OCI-LY3 (cell line): Measurements from ENCODE around the gene CAPS2.

Experiments used
- H2AFZ ChIP-seq: fragments of 200-600, 300-600 bp; shearing (Covaris generic); 2 replicates; pipeline ENCODE4 v1.6.0; 2014; ENCODE audit warnings: antibody characterized with exemption, low read depth, low read length
- H3K27ac ChIP-seq: fragments of 200-600, 300-600 bp; sonication (generic); 2 replicates; pipeline ENCODE4 v1.5.1; 2014; ENCODE audit warnings: mild to moderate bottlenecking, low read length, moderate library complexity, mixed read lengths
- H3K27me3 ChIP-seq: fragments of 200-600, 300-600 bp; sonication (generic); 2 replicates; pipeline ENCODE4 v1.6.1; 2014; ENCODE audit warnings: low read depth, low read length, mixed read lengths
- H3K36me3 ChIP-seq: fragments of 200-600, 300-600 bp; sonication (generic); replicated peaks from 2 replicates; pipeline ENCODE3; 2014; ENCODE audit warnings: low read depth, low read length, mixed read lengths
- H3K4me1 ChIP-seq: fragments of 300-600, 200-600 bp; sonication (generic); 2 replicates; pipeline ENCODE4 v1.6.1; 2014; ENCODE audit warnings: low read length, mixed read lengths
- H3K4me2 ChIP-seq: fragments of 200-600, 300-600 bp; sonication (generic); 2 replicates; pipeline ENCODE4 v1.6.1; 2014; ENCODE audit warnings: low read length, mixed read lengths
- H3K4me3 ChIP-seq: fragments of 300-600, 200-600 bp; sonication (generic); 2 replicates; pipeline ENCODE4 v1.5.1; 2014; ENCODE audit warnings: antibody characterized with exemption, mild to moderate bottlenecking, low read length, moderate library complexity
- H3K79me2 ChIP-seq: fragments of 300-600, 200-600 bp; shearing (Covaris generic); 2 replicates; pipeline ENCODE4 v1.6.1; 2014; ENCODE audit warnings: mild to moderate bottlenecking, low read length, mixed read lengths
- H3K9ac ChIP-seq: fragments of 300-600, 200-600 bp; shearing (Covaris generic); 2 replicates; pipeline ENCODE4 v1.6.0; 2014; ENCODE audit warnings: mild to moderate bottlenecking, low read length, moderate library complexity
- H3K9me3 ChIP-seq: fragments of 200-600, 300-600 bp; shearing (Covaris generic); 2 replicates; pipeline ENCODE4 v1.6.1; 2014; ENCODE audit warnings: low read length, mixed read lengths; ENCODE audit not compliant: insufficient read depth
- H4K20me1 ChIP-seq: fragments of 200-600, 300-600 bp; sonication (generic); 2 replicates; pipeline ENCODE4 v1.6.1; 2016; ENCODE audit warnings: low read length, mixed read lengths; ENCODE audit not compliant: insufficient read depth
- EZH2phosphoT487 ChIP-seq: fragments of 200-600 bp; shearing (Covaris generic); IDR thresholded peaks from 2 replicates; pipeline ENCODE4 v1.6.1; 2018; ENCODE audit warnings: antibody characterized with exemption, mixed run types, low read depth
- TF ChIP-seq, protein P1 (sequence below): fragments of 200-600, 300-600 bp; sonication (generic); IDR thresholded peaks from 2 replicates; pipeline ENCODE4 v1.5.1; 2014; ENCODE audit warnings: antibody characterized with exemption, low read length, low read depth

CAPS2 gene

DNA sequence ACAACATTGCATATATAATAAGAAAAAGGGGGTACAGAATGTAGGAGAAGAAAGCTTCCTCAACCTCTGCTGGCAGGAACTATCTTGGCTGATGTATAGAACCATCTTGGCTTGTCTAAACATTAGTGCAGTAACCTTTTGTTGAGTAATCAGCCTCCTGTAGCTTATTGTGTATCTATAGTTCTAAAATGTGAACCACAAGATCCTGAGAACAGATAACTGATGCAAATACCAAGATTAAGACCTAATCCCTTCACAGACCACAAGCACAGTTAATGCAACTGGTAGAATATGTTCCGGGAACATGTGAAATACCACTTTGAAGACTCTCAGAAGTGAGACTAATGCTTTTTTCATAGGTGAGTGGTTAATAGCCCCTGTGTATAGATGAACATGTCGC lies 69.8 kb downstream of the CAPS2 start:
- no peak overlapping the region for H3K27ac ChIP-seq
- H2AFZ ChIP-seq, result no peak overlapping the region
- no peak overlapping the region for H3K4me3 ChIP-seq
- no peaks in the 10 kb centered on the region for H4K20me1 ChIP-seq
- no peaks in the 10 kb centered on the region for H3K27me3 ChIP-seq
- H3K9ac ChIP-seq, result no peak overlapping the region
- H3K4me2 ChIP-seq, result no peak overlapping the region
- TF ChIP-seq EZH2phosphoT487, result no peak
- TF ChIP-seq, protein P1, sequence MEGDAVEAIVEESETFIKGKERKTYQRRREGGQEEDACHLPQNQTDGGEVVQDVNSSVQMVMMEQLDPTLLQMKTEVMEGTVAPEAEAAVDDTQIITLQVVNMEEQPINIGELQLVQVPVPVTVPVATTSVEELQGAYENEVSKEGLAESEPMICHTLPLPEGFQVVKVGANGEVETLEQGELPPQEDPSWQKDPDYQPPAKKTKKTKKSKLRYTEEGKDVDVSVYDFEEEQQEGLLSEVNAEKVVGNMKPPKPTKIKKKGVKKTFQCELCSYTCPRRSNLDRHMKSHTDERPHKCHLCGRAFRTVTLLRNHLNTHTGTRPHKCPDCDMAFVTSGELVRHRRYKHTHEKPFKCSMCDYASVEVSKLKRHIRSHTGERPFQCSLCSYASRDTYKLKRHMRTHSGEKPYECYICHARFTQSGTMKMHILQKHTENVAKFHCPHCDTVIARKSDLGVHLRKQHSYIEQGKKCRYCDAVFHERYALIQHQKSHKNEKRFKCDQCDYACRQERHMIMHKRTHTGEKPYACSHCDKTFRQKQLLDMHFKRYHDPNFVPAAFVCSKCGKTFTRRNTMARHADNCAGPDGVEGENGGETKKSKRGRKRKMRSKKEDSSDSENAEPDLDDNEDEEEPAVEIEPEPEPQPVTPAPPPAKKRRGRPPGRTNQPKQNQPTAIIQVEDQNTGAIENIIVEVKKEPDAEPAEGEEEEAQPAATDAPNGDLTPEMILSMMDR, result no peak
- no peaks in the 10 kb centered on the region for H3K4me1 ChIP-seq
- H3K9me3 ChIP-seq, result no peaks in the 10 kb centered on the region
- H3K36me3 ChIP-seq, result no peaks in the 10 kb centered on the region
- no peaks in the 10 kb centered on the region for H3K79me2 ChIP-seq

DNA sequence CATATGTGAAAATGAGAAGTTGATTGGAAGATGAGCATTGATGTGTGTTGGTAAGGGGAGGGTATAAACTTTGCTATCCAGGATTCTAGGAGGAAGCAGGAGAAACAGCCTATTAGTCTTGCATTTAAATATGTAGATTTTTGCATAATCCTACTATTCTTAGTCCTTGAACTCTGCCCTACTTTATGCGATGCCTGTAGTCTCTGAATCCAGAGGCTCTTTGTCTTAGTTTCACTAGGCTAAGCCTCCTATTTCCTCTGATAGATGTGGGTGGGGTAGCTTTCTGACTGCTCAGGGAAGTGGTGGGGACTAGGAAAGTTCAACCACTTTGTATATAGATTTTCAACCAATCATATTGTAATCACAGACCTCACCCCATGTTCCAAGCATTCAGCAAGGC lies 71.0 kb downstream of the CAPS2 start:
- no peaks in the 10 kb centered on the region for H3K9me3 ChIP-seq
- TF ChIP-seq, protein P1, result no peak
- no peak for TF ChIP-seq EZH2phosphoT487
- H2AFZ ChIP-seq, result no peak overlapping the region
- H3K4me1 ChIP-seq, result no peaks in the 10 kb centered on the region
- H3K36me3 ChIP-seq, result no peaks in the 10 kb centered on the region
- H3K9ac ChIP-seq, result no peak overlapping the region
- H3K4me3 ChIP-seq, result no peak overlapping the region
- H3K27ac ChIP-seq, result no peak overlapping the region
- H4K20me1 ChIP-seq, result no peaks in the 10 kb centered on the region
- H3K4me2 ChIP-seq, result no peak overlapping the region
- H3K79me2 ChIP-seq, result no peaks in the 10 kb centered on the region
- no peaks in the 10 kb centered on the region for H3K27me3 ChIP-seq

GRCh38 chr12:75257510-75257909 lies 72.6 kb downstream of the CAPS2 start:
- no peak overlapping the region for H3K4me2 ChIP-seq

DNA sequence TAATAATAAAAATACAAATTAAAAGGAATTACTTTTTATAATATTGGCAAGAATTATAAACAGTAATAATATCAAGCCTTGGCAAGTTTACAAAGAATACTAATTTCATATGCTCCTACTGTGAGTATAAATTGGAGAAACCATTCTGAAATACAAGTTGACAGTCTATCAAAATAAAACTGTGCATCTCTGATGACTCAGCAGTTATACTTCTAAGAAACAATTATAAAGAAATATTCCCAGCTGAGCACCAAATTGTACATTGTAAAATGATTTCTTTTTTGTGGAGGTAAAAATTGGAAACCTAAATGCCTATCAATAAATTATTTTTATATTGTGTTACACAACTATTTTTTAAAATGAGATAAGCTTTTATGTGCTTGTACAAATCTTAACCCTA lies 85.0 kb downstream of the CAPS2 start:
- Histone ChIP-seq H2AFZ (no peak overlapping the region), H3K4me3 (no peak overlapping the region), H3K27me3 (no peaks in the 10 kb centered on the region), H4K20me1 (no peaks in the 10 kb centered on the region), H3K9me3 (no peaks in the 10 kb centered on the region), H3K9ac (no peak overlapping the region), H3K36me3 (no peaks in the 10 kb centered on the region), H3K79me2 (no peaks in the 10 kb centered on the region), H3K4me2 (no peak overlapping the region), H3K27ac (no peak overlapping the region), H3K4me1 (no peaks in the 10 kb centered on the region)
- TF ChIP-seq, protein P1, result no peak
- TF ChIP-seq EZH2phosphoT487, result no peak

More at GRCh38 chr12:75257510-75257909, 72.6 kb downstream of the CAPS2 start:
- no peaks in the 10 kb centered on the region for H3K9me3 ChIP-seq
- H3K27me3 ChIP-seq, result no peaks in the 10 kb centered on the region
- H3K27ac ChIP-seq, result no peak overlapping the region
- no peaks in the 10 kb centered on the region for H3K79me2 ChIP-seq
- no peak overlapping the region for H2AFZ ChIP-seq
- H3K4me3 ChIP-seq, result no peak overlapping the region
- H3K4me1 ChIP-seq, result no peaks in the 10 kb centered on the region
- TF ChIP-seq, protein P1, result no peak
- TF ChIP-seq EZH2phosphoT487, result no peak
- no peaks in the 10 kb centered on the region for H4K20me1 ChIP-seq
- no peaks in the 10 kb centered on the region for H3K36me3 ChIP-seq
- H3K9ac ChIP-seq, result no peak overlapping the region
